GM19467 (cell line): ENCODE results near the gene SNAI3.

Experiments used
- ATAC-seq: cut with Tn5 transposase; IDR thresholded peaks from one replicate; pipeline ENCODE4 v1.9.1; 2021; ENCODE audit warnings: mild to moderate bottlenecking, moderate library complexity; ENCODE audit not compliant: unreplicated experiment

Gene SNAI3

GRCh38 chr16:88653101-88653500 is 33.2 kb downstream of the SNAI3 start:
- ATAC-seq = no peak

- no peak for ATAC-seq
Observed at GRCh38 chr16:88652762-88653063, 33.6 kb downstream of the SNAI3 start.

GRCh38 chr16:88651989-88652761 is 34.1 kb downstream of the SNAI3 start:
- ATAC-seq = no peak

- ATAC-seq = peak; percentile 72
Observed at GRCh38 chr16:88651276-88651988, 34.9 kb downstream of the SNAI3 start.

DNA sequence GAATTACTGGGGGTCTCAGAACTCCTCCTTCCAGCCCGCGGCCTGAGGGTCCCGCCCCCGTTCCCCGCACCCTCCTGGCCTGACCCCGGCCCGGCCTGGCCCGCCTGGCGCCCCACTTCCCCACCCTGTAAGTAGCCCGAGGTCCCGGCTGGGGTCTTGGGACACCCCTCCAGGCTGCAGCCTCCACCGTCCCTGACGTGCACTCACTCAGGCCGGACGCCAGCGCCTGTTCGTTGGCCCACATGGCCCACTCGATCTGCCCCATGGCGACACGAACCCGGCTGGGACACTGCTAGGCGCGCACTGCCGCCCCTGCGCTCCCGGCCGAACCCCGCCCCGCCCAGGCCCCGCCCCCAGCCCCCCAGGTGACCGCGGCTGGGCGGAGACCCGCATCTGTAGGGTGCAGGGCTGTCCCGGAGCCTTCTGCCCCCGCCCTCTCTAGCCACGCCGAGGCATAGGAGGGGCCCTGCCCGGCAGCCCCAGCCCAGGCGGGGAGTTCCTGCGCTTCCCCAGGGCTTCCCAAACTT is 35.5 kb downstream of the SNAI3 start, which contains the start of gene CYBA:
TSS of gene CYBA (minus strand) at position 305 of the 527 bp plus-strand sequence. CDS start at position 265, 40 bp downstream.
- peak; percentile 63 for ATAC-seq

GRCh38 chr16:88649924-88650748 is 36.2 kb downstream of the SNAI3 start:
- no peak for ATAC-seq

DNA sequence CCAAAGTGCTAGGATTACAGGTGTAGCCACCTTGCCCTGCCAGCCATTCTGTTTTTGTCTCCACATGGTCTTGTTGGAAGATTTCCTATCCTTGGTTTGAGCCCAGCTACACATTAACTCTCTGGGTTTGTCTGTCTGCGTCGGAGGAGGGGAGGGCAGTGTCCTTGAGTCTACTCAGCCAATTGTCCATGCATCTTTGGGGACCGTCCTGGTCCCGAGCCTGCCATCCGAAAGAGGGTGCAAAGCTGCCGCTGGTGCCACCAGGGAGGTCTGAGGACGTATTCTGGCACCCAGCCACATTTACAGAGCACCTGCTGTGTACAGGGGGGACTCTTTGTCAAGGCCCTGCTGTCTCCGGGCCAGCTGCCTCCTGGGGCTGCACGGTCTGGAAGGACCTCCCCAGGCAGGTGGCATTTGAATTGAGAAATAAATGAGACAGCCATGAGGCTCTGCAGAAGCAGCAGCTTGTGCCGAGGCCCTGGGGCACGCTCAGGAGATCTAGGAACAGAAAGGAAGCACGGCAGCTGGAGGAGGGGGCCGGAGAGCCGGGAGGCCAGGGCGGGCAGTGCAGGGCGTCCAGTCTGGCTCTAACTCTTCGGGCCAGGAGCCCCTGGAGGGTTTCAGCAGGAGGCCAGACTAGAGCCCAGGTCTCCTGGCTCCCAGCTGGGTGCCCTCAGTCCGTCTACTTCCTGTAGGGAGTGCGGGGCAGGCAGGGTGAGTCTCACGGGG is 36.9 kb downstream of the SNAI3 start:
- ATAC-seq = no peak

DNA sequence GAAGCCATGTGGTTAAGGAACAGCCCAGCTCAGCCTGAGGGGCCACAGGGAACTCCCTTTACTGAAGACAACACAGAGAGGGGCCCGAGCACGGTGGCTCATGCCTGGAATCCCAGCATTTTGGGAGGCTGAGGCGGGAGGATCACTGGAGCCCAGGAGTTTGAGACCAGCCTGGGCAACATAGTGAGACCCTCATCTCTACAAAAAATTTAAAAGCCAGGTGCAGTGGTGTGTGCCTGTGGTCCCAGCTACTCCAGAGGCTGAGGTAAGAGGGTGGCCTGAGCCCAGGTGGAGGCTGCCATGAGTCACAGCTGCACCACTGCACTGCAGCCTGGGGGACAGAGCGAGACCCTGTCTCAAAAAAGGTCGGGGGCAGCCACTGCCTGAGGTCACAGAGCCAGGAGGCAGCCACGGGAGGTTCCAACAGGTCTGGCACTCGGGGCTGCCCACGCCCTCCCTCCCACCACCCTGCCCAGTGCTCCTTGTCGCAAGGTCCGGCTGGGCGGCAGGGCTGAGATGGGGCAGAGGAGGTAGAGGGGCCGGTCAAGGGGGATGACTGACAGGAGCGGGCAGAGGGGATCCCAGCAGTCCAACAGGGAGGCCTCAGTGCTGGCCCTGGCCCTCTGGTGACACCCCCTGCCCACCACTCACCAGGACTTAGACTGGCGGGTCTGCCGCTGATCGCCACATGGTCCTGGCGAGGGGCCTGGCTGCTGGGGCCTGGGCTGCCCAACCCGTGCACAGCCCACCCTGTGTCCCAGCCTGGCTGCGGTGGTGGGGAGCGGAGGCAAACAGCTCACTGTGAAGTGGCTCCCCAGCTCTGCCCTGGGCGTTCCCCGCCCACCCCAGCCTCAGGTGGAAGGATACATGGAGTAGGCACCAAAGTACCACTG is 38.9 kb downstream of the SNAI3 start:
- no peak for ATAC-seq

DNA sequence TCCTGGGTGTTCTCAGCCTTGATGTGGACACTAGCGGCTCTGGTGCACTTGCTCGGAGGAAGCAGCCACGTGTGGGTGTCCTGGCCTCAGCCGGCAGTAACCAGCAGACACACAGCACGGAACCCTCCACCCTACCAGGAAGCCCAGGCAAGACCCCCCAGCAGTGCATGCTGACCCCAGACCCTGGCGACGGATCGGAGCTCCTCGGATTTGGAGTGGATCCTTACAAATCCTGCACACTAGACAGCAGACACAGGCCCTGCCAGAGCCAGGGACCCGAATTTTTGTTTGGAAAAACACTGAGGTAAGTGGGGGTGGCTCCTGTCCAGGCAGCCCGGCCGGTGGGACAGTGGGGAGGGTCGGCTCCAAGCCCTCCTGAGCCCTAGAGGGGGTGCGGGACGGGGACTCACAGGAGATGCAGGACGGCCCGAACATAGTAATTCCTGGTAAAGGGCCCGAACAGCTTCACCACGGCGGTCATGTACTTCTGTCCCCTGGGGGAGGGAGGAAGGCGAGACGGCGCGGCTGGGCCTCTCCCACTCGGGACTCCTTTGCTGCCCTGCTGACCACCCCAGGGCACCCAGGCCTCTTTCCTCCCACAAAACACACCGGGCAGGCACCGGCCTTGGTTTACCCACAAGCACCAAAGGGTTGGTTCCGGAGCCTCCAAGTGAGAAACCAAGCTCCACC is 39.8 kb downstream of the SNAI3 start:
- ATAC-seq = no peak

GRCh38 chr16:88645941-88646340 is 40.4 kb downstream of the SNAI3 start:
- ATAC-seq = no peak

DNA sequence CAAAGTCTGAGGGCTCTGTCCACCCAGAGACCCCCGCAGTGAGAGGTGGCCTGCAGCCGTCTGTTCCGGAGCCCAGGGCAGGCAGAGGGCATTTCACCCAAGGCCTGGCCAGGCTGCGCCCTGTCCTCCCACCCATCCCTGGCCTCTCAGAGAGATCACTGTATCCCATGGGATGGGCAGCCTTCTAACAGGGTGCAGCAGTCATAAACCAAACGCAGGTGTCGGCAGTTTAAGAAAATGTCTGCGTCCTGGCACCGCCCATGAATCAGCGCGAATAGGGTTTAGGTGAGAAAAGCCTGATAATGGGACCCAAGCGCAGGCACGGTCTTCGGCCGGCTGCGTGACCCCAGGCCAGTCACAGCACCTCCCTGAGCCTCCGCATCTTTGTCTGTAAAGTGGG is 40.9 kb downstream of the SNAI3 start:
- no peak for ATAC-seq

DNA sequence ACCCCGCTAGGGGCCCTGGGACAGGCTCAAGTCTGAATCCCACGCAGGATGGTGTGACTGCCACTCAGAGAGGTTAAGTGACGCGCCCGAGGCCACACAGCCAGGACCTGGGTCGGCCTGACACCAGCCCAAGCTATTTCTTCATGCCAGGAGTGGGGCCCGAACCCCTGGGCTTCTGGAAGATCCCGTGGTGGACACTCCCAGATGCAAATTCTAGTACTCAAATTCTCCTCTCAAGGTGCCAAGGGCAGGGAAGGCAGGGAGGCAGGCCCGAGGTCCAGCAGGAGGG is 42.7 kb downstream of the SNAI3 start:
- no peak for ATAC-seq

DNA sequence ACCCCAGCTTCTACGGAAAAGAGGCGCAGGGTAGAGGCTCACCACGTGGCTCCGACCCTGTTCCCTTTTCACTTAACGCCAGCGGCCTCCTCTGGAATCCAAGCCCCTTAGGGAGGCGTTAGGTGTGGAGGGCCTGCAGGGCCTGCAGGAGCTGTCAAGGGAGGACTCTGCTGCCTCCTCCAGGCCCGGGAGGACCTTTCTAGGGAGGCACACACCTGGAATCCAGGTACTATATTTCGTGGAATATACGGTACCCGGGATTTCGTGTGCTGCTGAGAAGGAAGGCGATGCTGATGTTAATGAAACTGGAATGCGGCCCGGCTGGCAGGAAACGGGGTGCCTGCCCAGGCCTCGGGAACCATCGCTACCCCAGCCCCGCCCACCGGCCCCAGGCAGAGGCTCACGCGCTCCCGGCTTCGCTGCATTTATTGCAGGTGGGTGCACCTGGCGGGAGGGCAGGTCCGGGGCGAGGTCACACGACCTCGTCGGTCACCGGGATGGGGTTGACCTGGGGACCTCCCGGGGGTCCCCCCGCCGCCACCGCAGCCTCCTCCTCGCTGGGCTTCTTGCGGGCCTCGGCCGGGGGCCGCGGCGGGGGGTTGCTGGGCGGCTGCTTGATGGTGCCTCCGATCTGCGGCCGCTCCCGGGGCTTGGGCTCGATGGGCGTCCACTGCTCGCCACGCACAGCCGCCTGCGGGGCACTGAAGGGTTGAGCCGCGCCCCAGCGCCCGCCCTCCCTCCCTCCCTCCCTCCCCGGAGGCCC is 43.2 kb downstream of the SNAI3 start:
- no peak for ATAC-seq

- ATAC-seq = no peak
Observed at GRCh38 chr16:88640498-88641247, 45.6 kb downstream of the SNAI3 start.

- ATAC-seq = no peak
Observed at GRCh38 chr16:88640039-88640495, 46.2 kb downstream of the SNAI3 start.

DNA sequence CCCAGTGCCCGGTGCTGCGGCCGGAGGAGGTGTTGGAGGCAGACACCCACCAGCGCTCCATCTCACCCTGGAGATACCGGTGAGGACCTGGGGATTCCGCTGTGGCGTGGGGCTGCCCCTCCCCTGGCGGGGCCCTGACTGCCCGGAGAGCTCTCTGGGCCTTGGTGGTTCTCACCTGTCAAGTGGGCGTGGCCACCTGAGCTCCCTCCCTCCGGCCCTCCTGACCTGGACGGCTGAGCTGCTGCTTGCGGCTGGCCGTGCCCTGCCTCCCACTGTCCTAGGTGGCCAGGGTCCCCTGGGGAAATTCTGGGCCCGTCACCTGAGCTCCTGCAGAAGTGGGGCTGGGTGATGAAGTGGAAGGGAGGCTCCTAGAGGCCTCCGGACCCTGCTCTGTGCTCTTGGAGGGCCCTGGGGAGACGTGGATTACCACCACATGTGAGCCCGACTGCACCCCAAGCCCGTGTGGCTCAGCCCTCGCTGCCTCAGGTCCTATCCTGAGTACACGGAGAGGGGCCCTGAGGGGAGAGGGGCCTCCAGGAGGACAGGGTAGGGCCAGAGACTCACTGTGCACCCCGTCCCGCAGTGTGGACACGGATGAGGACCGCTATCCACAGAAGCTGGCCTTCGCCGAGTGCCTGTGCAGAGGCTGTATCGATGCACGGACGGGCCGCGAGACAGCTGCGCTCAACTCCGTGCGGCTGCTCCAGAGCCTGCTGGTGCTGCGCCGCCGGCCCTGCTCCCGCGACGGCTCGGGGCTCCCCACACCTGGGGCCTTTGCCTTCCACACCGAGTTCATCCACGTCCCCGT is 46.9 kb downstream of the SNAI3 start:
- no peak for ATAC-seq
